Stimulated activated CD4-positive, alpha-beta T cell treated with anti-CD3 and anti-CD28 coated beads, Interleukin-1b, Interleukin-23, amount 100 ng/mL, for 1 hour (primary cell): ENCODE data around the gene SRGAP1.
"Not testable (repeated sequence)": the region's sequence is repeated elsewhere in the genome, so short reads cannot be mapped to it uniquely, and the experiment has no call there.

Source experiments
- DNase-seq, 2 donors: peaks; one replicate each; pipeline ENCODE4 v3.0.0-alpha.2; 2020; ENCODE audit warnings: low read depth in 2 of 2

SRGAP1 gene

GRCh38 chr12:64085154-64085553 is 240.7 kb downstream of the SRGAP1 start:
- DNase-seq, result no peak

GRCh38 chr12:64085996-64086395 is 241.5 kb downstream of the SRGAP1 start:
- DNase-seq, result no peak

GRCh38 chr12:64086946-64087345 is 242.4 kb downstream of the SRGAP1 start:
- DNase-seq, result no peak

GRCh38 chr12:64087761-64088160 is 243.3 kb downstream of the SRGAP1 start:
- no peak for DNase-seq

- DNase-seq, result no peak
Observed at GRCh38 chr12:64088431-64089349, 244.2 kb downstream of the SRGAP1 start.

- DNase-seq, result no peak
Observed at GRCh38 chr12:64090047-64090446, 245.5 kb downstream of the SRGAP1 start.

GRCh38 chr12:64091186-64091585 is 246.7 kb downstream of the SRGAP1 start:
- DNase-seq, result no peak

- no peak for DNase-seq
Observed at GRCh38 chr12:64092507-64093196, 248.2 kb downstream of the SRGAP1 start.

- DNase-seq, result no peak
Observed at GRCh38 chr12:64093689-64094088, 249.2 kb downstream of the SRGAP1 start.

GRCh38 chr12:64097366-64098105 is 253.0 kb downstream of the SRGAP1 start:
- DNase-seq, result no peak

GRCh38 chr12:64098709-64099354 is 254.3 kb downstream of the SRGAP1 start:
- DNase-seq, result no peak

- no peak for DNase-seq
Observed at GRCh38 chr12:64099397-64099796, 254.9 kb downstream of the SRGAP1 start.

GRCh38 chr12:64102339-64102738 is 257.8 kb downstream of the SRGAP1 start:
- no peak for DNase-seq

GRCh38 chr12:64103825-64104740 is 259.6 kb downstream of the SRGAP1 start:
- DNase-seq, result no peak

GRCh38 chr12:64105026-64105425 is 260.5 kb downstream of the SRGAP1 start:
- no peak for DNase-seq

GRCh38 chr12:64107776-64108175 is 263.3 kb downstream of the SRGAP1 start:
- no peak for DNase-seq

- DNase-seq, result no peak
Observed at GRCh38 chr12:64109706-64110105, 265.2 kb downstream of the SRGAP1 start.

- no peak for DNase-seq
Observed at GRCh38 chr12:64110864-64111263, 266.4 kb downstream of the SRGAP1 start.

- DNase-seq, result no peak
Observed at GRCh38 chr12:64116969-64117368, 272.5 kb downstream of the SRGAP1 start.

- no peak for DNase-seq
Observed at GRCh38 chr12:64120568-64120967, 276.1 kb downstream of the SRGAP1 start.

GRCh38 chr12:64121086-64121485 is 276.6 kb downstream of the SRGAP1 start:
- DNase-seq, result not testable (repeated sequence)
